ENCODE measurements around the gene DDX3X.
"Not testable (repeated sequence)": the region's sequence is repeated elsewhere in the genome, so short reads cannot be mapped to it uniquely, and the experiment has no call there.

The DDX3X gene

DNA sequence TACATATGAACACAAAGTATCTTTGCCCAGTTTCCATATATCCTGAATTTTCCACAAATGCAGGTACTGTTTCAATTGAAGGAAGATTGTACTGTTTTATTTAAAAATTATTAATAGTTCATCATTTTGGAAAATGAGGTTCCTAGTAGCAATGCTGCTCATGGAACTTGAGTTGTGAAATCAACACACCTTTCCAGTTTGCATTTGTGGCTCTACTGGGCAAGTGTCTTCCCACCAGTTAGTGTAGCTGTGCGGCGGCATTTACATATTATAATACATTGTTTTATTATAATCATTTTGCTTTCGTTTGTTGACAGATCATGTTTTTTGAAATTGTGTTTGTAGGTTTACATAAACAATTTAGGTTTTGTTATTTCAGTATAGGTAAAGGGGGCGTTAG lies 2.0 kb upstream of the DDX3X start:
- DNase-seq = no peak

DNA sequence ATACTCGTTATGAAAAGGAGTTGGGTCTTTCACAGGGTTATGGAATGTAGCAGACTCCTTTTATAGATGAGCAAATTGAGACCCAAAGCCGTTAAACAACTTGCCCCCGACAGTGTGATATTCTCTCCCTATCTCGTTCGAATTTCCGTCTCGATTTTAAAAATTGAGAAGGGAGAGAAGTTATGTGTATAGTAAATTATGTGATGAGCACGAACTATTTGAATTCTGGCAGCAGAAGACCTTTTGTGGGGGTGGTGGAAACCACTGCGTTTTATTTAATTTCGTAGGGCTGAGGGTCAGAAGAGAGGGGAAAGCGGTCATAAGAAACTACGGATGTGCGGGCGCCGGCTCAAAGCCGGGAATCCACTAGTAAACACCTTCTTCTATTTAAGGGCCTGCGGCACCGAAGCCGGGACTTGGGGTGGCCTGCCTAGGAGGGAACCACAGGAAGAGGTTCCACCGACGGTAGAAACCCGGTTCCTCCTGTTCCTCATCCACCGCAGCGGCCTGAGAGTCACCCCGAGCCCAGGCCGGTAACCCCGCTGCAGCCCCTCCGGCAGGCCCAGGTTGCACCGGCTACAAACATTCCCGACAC lies 1.5 kb upstream of the DDX3X start:
- no peak for DNase-seq

GRCh38 chrX:41333003-41333743 lies 789 bp upstream of the DDX3X start:
- DNase-seq = peak; percentile 73

GRCh38 chrX:41334363-41335197 lies 618 bp downstream of the DDX3X start:
- peak; percentile 53 for DNase-seq

DNA sequence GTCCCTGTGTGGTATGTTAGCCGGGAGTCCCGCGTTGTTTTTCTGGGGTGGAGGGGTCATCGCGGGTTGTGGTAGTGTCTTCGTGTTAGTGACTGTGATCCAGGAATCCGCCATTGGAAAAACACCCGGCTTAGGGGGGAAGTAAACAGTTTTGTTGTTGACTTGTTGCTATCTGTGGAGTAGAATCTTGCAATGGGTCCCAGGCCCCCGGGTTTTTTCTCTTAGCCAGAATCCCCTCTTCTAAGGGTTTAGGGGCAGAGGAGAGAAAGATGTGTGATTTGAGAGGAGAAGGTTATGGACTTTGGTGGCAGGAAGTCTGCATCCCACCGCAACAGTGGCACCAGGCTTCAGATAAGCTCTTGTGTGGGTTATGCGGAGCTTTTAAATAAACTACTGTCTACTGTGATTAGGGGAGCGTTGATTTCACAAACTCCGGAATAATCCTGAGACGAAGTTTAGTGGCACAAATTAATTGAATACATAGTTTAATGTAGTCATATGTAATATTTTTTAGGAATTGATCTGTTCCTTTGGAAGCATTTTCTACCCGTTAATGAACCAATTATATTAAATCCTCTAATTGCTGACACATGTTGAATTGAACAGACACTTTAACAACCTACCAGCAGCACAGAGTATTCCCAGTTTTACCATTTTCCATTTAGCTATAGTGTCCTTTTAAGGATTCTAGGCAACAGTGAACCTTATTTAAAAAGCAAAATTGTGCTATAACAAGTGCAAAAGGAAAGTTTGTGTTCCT lies 1.4 kb downstream of the DDX3X start:
- no peak for DNase-seq

GRCh38 chrX:41335958-41336331 lies 2.0 kb downstream of the DDX3X start:
- DNase-seq = no peak

DNA sequence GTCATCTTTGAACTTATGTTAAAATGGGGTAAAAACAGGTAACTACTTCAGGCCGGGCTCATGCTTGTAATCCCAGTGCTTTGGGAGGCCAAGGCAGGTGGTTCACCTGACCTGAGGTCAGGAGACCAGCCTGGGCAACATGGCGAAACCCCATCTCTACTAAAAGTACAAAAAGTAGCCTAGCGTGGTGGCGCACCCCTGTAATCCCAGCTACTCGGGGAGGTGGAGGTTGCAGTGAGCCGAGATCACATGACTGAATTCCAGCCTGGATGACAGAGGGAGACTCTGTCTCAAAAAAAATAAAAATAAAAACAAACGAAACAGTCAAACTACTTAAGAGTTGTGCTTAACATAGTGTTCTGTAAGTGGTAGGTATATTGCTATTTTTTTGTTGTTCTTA lies 2.5 kb downstream of the DDX3X start:
- no peak for DNase-seq

DNA sequence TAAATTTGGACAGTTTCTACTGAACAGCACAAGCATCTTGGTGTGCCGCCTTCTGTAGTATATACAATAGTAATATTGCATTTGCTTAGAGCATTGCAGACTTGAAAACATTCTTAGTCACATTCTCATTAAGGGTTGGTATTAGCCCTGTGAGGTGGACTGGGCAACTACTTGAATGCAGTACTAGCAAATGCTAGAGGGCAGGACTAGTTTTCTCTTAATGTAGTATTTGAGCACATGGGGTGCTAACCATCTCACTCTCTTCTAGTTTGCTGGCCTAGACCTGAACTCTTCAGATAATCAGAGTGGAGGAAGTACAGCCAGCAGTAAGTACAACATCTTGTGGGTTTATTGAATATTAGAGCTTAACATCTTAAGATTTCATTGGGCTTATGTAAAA lies 3.2 kb downstream of the DDX3X start:
- DNase-seq = no peak

GRCh38 chrX:41338436-41338835 lies 4.5 kb downstream of the DDX3X start:
- DNase-seq = no peak

DNA sequence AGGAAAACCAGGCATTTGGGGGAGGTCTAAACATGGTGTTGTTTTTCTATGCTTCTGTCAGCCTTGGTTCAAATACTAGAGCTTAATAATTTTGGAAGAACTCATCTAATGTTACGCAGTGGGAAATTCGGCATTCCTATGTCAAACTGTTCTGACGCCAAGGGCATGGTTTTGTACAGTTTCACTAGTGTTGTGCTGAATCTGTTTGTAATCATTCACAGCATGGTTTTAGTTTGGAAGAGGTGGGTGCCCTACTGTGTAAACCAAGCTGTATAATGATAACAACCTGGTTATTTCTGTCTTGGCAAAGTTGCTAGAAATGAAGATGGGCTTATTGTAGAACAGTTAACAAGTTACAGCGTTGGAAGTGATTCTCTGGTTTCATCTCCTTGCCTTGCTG lies 5.2 kb downstream of the DDX3X start:
- DNase-seq = no peak

- no peak for DNase-seq
These were observed 10.1 kb downstream of the DDX3X start for GRCh38 chrX:41344053-41344452.

- no peak for DNase-seq
These were observed 13.2 kb downstream of the DDX3X start for GRCh38 chrX:41347186-41347585.

DNA sequence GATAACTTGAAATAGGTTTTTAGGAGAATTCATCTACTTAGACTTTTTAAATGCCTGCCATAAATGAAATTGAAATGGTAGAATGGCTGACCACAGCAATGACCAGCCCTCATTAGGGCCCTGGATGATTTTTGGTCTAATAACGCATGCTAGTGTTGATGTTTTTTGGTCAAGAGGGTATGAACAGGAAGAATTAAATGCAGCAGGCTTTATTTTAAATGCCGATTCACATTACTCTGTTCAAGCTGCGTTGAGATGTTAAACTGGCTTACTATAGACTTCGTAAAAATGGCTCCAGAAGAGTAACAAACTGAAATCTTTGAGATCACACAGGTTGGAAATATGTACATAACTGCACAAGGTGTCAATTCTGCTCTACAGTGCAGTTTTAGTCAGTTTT lies 14.6 kb downstream of the DDX3X start:
- DNase-seq = no peak

DNA sequence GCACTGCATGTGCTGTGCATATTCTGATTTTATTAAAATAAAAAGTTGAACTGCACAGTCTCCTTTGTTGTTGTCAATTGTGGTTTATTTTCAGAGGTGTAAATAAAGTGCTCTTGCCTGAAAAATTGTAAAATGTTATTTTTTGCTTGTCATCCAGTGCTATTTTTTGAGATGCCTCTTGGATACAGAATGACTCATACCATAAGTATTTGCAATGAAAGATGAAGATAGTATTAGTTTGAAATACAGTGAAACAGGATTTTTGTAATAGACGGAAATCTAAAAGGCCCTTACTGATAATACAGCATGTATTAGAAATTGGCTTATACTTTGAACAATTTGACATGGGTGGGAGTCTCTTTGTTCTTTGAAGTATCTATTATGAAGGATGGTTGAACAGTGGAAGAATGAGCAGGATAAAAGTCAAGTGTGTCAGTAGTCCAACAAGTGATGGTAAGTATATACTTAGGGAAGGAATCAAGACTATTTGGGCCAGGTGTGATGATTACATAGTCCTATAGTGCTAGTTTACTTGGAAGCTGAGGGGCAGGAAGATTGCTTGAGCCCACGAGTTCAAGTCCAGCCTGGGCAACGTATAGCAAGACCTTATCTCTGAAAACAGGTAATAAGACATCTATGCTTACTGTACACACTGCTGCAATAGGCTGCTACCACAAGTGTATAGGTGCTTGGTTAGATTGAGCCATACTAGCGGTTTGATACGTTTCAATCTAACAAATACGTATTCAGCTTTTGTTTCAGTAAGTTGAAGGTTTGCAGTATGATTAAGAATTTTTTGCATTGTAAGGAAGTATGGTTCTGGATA lies 16.4 kb downstream of the DDX3X start:
- DNase-seq = no peak

- no peak for DNase-seq
These were observed 17.1 kb downstream of the DDX3X start for GRCh38 chrX:41350976-41351569.

- no peak for DNase-seq
These were observed 18.0 kb downstream of the DDX3X start for GRCh38 chrX:41351923-41352322.

DNA sequence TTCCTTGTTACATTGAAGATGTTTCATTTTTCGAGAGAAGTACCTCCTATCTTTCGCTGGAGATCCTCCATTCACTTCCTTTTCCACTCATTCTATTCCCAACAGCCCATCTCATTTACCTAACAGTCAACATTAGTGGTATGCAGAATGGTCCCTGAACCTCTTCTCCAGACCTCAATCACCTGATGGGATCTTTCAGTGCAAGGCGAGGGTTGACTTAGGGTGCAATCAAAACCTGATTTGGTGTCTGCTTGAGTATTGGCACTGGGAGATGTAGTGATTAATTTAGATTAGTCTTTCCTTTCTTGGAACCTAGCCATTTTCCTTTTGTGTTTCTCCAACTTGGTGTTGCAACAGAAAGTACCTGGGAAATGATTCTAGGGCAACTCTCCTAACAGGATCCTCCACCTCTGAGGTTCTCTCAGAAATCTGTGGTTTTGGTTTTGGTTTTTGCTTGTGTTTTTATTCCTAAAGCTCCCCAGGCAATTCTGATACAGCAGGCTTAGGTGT lies 18.4 kb downstream of the DDX3X start:
- DNase-seq = no peak

- DNase-seq = no peak
These were observed 20.0 kb downstream of the DDX3X start for GRCh38 chrX:41353985-41354384.

DNA sequence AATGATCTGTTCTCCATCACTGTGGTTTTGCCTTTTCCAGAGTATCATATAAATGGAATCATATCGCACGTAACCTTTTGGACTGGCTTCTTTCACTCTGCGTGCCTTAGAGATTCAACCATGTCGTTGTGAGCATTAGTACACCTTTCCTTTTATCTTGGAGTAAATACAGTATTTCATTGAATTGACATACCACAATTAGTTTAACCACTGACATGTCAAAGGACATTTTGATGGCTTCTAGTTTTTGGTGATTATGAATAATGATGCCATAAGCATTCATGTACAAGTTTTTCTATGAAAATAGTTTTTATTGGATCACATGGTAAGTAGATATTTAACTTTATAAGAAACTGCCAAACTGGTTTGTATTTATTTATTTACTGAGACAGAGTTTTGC lies 35.2 kb downstream of the DDX3X start:
- DNase-seq = no peak

DNA sequence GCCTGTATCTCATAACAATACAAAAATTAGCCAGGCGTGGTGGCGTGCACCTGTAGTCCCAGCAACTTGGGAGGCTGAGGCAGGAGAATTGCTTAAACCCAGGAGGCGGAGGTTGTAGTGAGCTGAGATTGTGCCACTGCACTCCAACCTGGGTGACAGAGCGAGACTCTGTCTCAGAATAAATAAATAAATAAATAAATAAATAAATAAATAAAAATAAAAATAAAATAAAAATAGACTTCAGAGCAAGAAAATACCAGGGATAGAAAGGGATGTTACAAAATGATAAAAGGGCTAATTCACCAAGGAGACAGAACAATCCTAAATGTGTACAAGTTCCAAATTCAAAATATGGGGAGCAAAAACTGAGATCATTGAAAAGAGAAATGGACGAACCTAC lies 37.6 kb downstream of the DDX3X start:
- not testable (repeated sequence) for DNase-seq

GRCh38 chrX:41373989-41374606 lies 40.1 kb downstream of the DDX3X start:
- no peak for DNase-seq

All from activated T-cell treated with anti-CD3 and anti-CD28 coated beads for 4 hours (primary cell).